ENCODE data around the gene CIITA.

CIITA gene

GRCh38 chr16:10851512-10851911 is 25.5 kb upstream of the CIITA start:
- CTCF ChIA-PET: no interaction called here
- H3K27ac ChIP-seq: no peak overlapping the region
- POLR2A ChIA-PET (ENCODE audit: low non-redundant PET): no interaction called here

GRCh38 chr16:10852286-10852685 is 24.7 kb upstream of the CIITA start:
- CTCF ChIA-PET: interaction anchor here (0.7 kb wide), 1 partner anchor 860 kb away, joined by 3 read pairs; no protein-coding TSS in a partner anchor
- POLR2A ChIA-PET (ENCODE audit: low non-redundant PET): no interaction called here
- TF ChIP-seq CTCF (conservative IDR thresholded peaks at IDR 0.05; ENCODE audit: low read depth): no peak
- no peak overlapping the region for H3K27ac ChIP-seq
- no peak for DNase-seq (ENCODE audit: low spot score)

More at GRCh38 chr16:10851512-10851911, 25.5 kb upstream of the CIITA start:
- TF ChIP-seq CTCF (conservative IDR thresholded peaks at IDR 0.05; ENCODE audit: low read depth): no peak
- DNase-seq (ENCODE audit: low spot score): no peak

- POLR2A ChIA-PET (ENCODE audit: low non-redundant PET): no interaction called here
- CTCF ChIA-PET: interaction anchor here (0.7 kb wide), 1 partner anchor 861 kb away, joined by 3 read pairs; no protein-coding TSS in a partner anchor
Observed at GRCh38 chr16:10852948-10853347, 24.1 kb upstream of the CIITA start.

GRCh38 chr16:10856042-10856441 is 21.0 kb upstream of the CIITA start:
- DNase-seq (ENCODE audit: low spot score): no peak
- no peak for TF ChIP-seq CTCF (conservative IDR thresholded peaks at IDR 0.05; ENCODE audit: low read depth)
- CTCF ChIA-PET: interaction anchor here (0.6 kb wide), 1 partner anchor 463 kb away, joined by 3 read pairs; no protein-coding TSS in a partner anchor
- H3K27ac ChIP-seq: no peak overlapping the region
- POLR2A ChIA-PET (ENCODE audit: low non-redundant PET): no interaction called here

More at GRCh38 chr16:10852948-10853347, 24.1 kb upstream of the CIITA start:
- DNase-seq (ENCODE audit: low spot score): no peak
- no peak overlapping the region for H3K27ac ChIP-seq
- TF ChIP-seq CTCF (conservative IDR thresholded peaks at IDR 0.05; ENCODE audit: low read depth): no peak

- ChIA-PET CTCF (interaction anchor here (0.6 to 0.7 kb wide), 2 partner anchors 72 to 99 kb away, joined by 3 read pairs; no protein-coding TSS in a partner anchor), POLR2A (ENCODE audit: low non-redundant PET) (interaction anchor here (0.6 kb wide), 1 partner anchor 86 kb away, joined by 3 read pairs; the partner anchor contains the start of gene CLEC16A)
- DNase-seq (ENCODE audit: low spot score): no peak
- no peak overlapping the region for H3K27ac ChIP-seq
- no peak for TF ChIP-seq CTCF (conservative IDR thresholded peaks at IDR 0.05; ENCODE audit: low read depth)
Observed at GRCh38 chr16:10858203-10858602, 18.8 kb upstream of the CIITA start.

DNA sequence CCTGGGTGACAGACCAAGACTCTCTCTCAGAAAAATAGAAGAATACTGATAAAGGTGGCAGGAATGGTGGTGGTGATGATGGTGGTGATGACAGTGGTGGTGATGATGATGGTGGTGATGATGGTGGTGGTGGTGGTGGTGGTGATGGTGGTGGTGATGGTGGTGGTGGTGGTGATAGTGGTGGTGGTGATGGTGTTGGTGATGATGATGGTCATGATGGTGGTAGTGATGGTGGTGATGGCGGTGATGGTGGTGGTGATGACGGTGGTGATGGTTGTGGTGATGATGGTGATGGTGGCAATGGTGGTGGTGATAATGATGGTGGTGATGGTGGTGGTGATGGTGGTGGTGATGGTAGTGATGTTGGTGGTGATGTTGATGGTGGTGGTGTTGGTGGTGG is 18.0 kb upstream of the CIITA start:
- CTCF ChIA-PET: no interaction called here
- no peak for TF ChIP-seq CTCF (conservative IDR thresholded peaks at IDR 0.05; ENCODE audit: low read depth)
- no peak for DNase-seq (ENCODE audit: low spot score)
- POLR2A ChIA-PET (ENCODE audit: low non-redundant PET): no interaction called here
- no peak overlapping the region for H3K27ac ChIP-seq
